GM23338 (cell line): ENCODE data around the gene TSPAN7. TPM values are rescaled to one million over a fixed set of nuclear protein-coding genes. Genes with fewer than 3 reads are reported as not detected.

Source experiments
- ATAC-seq: fragments of 200-7000 bp; cut with Tn5 transposase; 3 replicates; pipeline ENCODE4 v1.9.1; 2020
- DNase-seq: peaks from one replicate; pipeline ENCODE4 v3.0.0-alpha.2; 2015; ENCODE audit warnings: low spot score
- H2AFZ ChIP-seq: fragments of 200-600 bp; sonication (generic); 2 replicates; pipeline ENCODE4 v1.8.0; 2016; ENCODE audit warnings: antibody characterized with exemption, mild to moderate bottlenecking, moderate library complexity
- H3F3A ChIP-seq: fragments of 200-600 bp; sonication (generic); replicated peaks from 2 replicates; pipeline ENCODE4 v1.8.0; 2017; ENCODE audit warnings: antibody characterized with exemption, mixed run types, low read depth
- H3K27ac ChIP-seq: fragments of 200-600 bp; sonication (generic); 2 replicates; pipeline ENCODE4 v1.6.1; 2016; ENCODE audit warnings: low read depth
- H3K27me3 ChIP-seq: fragments of 200-600 bp; sonication (generic); 2 replicates; pipeline ENCODE4 v1.8.0; 2016; ENCODE audit warnings: mild to moderate bottlenecking, mixed run types, moderate library complexity; ENCODE audit not compliant: insufficient read depth
- H3K36me3 ChIP-seq: fragments of 200-600 bp; sonication (generic); 2 replicates; pipeline ENCODE4 v1.8.0; 2016; ENCODE audit warnings: mild to moderate bottlenecking; ENCODE audit not compliant: insufficient read depth
- H3K4me1 ChIP-seq: fragments of 200-600 bp; sonication (generic); 2 replicates; pipeline ENCODE4 v1.8.0; 2016; ENCODE audit warnings: mild to moderate bottlenecking, moderate library complexity; ENCODE audit not compliant: insufficient read depth
- H3K4me2 ChIP-seq: fragments of 200-600 bp; sonication (generic); 2 replicates; pipeline ENCODE4 v1.7.1; 2017; ENCODE audit warnings: mixed run types
- H3K4me3 ChIP-seq: fragments of 200-600 bp; sonication (generic); 2 replicates; pipeline ENCODE4 v1.6.1; 2016; ENCODE audit warnings: mixed run types
- H3K79me2 ChIP-seq: fragments of 200-600 bp; sonication (generic); replicated peaks from 2 replicates; pipeline ENCODE4 v1.8.0; 2017; ENCODE audit warnings: mild to moderate bottlenecking; ENCODE audit not compliant: insufficient read depth
- H3K9me2 ChIP-seq: fragments of 200-600 bp; sonication (generic); 2 replicates; pipeline ENCODE4 v1.8.0; 2017; ENCODE audit not compliant: insufficient read depth
- H4K20me1 ChIP-seq: fragments of 200-600 bp; sonication (generic); replicated peaks from 2 replicates; pipeline ENCODE4 v1.8.0; 2017; ENCODE audit warnings: mild to moderate bottlenecking; ENCODE audit not compliant: insufficient read depth
- H3K27ac Mint-ChIP-seq: 2 replicates; pipeline ENCODE4 v1.8.0; 2020; ENCODE audit warnings: inconsistent platforms, mild to moderate bottlenecking, moderate library complexity, mixed read lengths
- H3K27me3 Mint-ChIP-seq: 3 replicates; pipeline ENCODE4 v1.8.0; 2022; ENCODE audit warnings: low read depth, mild to moderate bottlenecking, moderate library complexity, mixed read lengths, inconsistent platforms; ENCODE audit not compliant: insufficient read depth, poor library complexity
- H3K36me3 Mint-ChIP-seq: 3 replicates; pipeline ENCODE4 v1.8.0; 2021; ENCODE audit warnings: low read depth, mild to moderate bottlenecking, inconsistent platforms, moderate library complexity, mixed read lengths
- H3K4me1 Mint-ChIP-seq: 3 replicates; pipeline ENCODE4 v1.8.0; 2020; ENCODE audit warnings: mild to moderate bottlenecking, inconsistent platforms, mixed read lengths
- H3K4me3 Mint-ChIP-seq: 3 replicates; pipeline ENCODE4 v1.8.0; 2021; ENCODE audit warnings: moderate library complexity, mild to moderate bottlenecking, inconsistent platforms, mixed read lengths
- H3K9me3 Mint-ChIP-seq: 3 replicates; pipeline ENCODE4 v1.8.0; 2020; ENCODE audit warnings: moderate library complexity, mild to moderate bottlenecking, inconsistent platforms, mixed read lengths
- CREB1 ChIP-seq: fragments of 250-450 bp; sonication (Bioruptor Pico); IDR thresholded peaks from 2 replicates; pipeline ENCODE4 v1.5.0; 2020; ENCODE audit warnings: low read depth, mild to moderate bottlenecking, moderate library complexity
- CTCF ChIP-seq, 2 experiments: fragments of 200-600 bp in 1 of 2; sonication (generic) in 1 of 2; conservative IDR thresholded peaks; 2 replicates each; pipeline versions ENCODE4 v1.5.1 to v1.6.1; 2016 to 2017; ENCODE audit warnings: antibody characterized with exemption in 2 of 2, low read depth in 2 of 2, mild to moderate bottlenecking in 2 of 2, moderate library complexity in 1 of 2
- ETS1 ChIP-seq: IDR thresholded peaks from 2 replicates; pipeline ENCODE4 v1.6.1; 2016; ENCODE audit warnings: antibody characterized with exemption
- EZH2 ChIP-seq: fragments of 200-600 bp; sonication (generic); IDR thresholded peaks from one replicate; pipeline ENCODE4 v1.8.0; 2017; ENCODE audit warnings: antibody characterized with exemption, mild to moderate bottlenecking, low read depth; ENCODE audit not compliant: unreplicated experiment
- EZH2phosphoT487 ChIP-seq: fragments of 200-600 bp; sonication (generic); IDR thresholded peaks from one replicate; pipeline ENCODE4 v1.8.1; 2018; ENCODE audit warnings: antibody characterized with exemption; ENCODE audit not compliant: unreplicated experiment
- JUNB ChIP-seq: IDR thresholded peaks from one replicate; pipeline ENCODE4 v1.6.1; 2016; ENCODE audit warnings: antibody characterized with exemption; ENCODE audit not compliant: unreplicated experiment
- NANOG ChIP-seq: IDR thresholded peaks from 2 replicates; pipeline ENCODE4 v1.6.1; 2016; ENCODE audit warnings: antibody characterized with exemption, borderline replicate concordance
- POLR2AphosphoS5 ChIP-seq: IDR thresholded peaks from 2 replicates; pipeline ENCODE4 v1.6.1; 2016; ENCODE audit warnings: antibody characterized with exemption, low read depth
- REST ChIP-seq: IDR thresholded peaks from one replicate; pipeline ENCODE4 v1.6.1; 2018; ENCODE audit warnings: antibody characterized with exemption; ENCODE audit not compliant: unreplicated experiment
- STAT1 ChIP-seq: IDR thresholded peaks from one replicate; pipeline ENCODE4 v1.6.1; 2016; ENCODE audit warnings: antibody characterized with exemption; ENCODE audit not compliant: unreplicated experiment
- ZNF114 ChIP-seq: fragments of 250-450 bp; sonication (Bioruptor Pico); IDR thresholded peaks from 2 replicates; pipeline ENCODE4 v1.5.0; 2020; ENCODE audit warnings: mild to moderate bottlenecking, moderate library complexity
- ZNF331 ChIP-seq: fragments of 250-450 bp; sonication (Bioruptor Pico); IDR thresholded peaks from 2 replicates; pipeline ENCODE4 v1.5.0; 2020; ENCODE audit warnings: low read depth, mild to moderate bottlenecking, moderate library complexity
- ZNF462 ChIP-seq: fragments of 250-450 bp; sonication (Bioruptor Pico); IDR thresholded peaks from 2 replicates; pipeline ENCODE4 v1.5.0; 2020; ENCODE audit warnings: mild to moderate bottlenecking, moderate library complexity
- polyA plus RNA-seq: library from polyadenylated mRNA; unstranded; fragments of >200 nt; fragmentation: Nextera tagmentation; extraction: Ambion mirVana; gene quantifications from 2 replicates; pipeline ENCODE4 v1.2.1, GENCODE V29; 2016
- total RNA-seq: library from RNA; depleted of rRNA; stranded (reverse); fragments of >200 nt; shearing (Covaris generic); gene quantifications from 2 replicates; pipeline ENCODE4 v1.2.3, GENCODE V29; 2014

Gene TSPAN7
- total and polyA plus RNA-seq, 2 experiments from 2014 or later: 7.2 to 11.5 TPM

GRCh38 chrX:38632516-38632915 lies 71.2 kb downstream of the TSPAN7 start:
- H3K36me3 ChIP-seq: no peaks in the 10 kb centered on the region
- no peaks in the 10 kb centered on the region for H3F3A ChIP-seq
- H4K20me1 ChIP-seq: no peaks in the 10 kb centered on the region
- Mint-ChIP-seq H3K27ac (no peak overlapping the region), H3K9me3 (no peaks in the 10 kb centered on the region), H3K27me3 (no peaks in the 10 kb centered on the region), H3K4me3 (no peak overlapping the region), H3K4me1 (peaks cover 8% of the 10 kb centered on the region; the same call in 2 of the 3 replicates), H3K36me3 (no peaks in the 10 kb centered on the region)
- H3K4me2 ChIP-seq: no peak overlapping the region
- no peak overlapping the region for H2AFZ ChIP-seq
- no peak overlapping the region for H3K27ac ChIP-seq
- no peaks in the 10 kb centered on the region for H3K79me2 ChIP-seq
- TF ChIP-seq ZNF114 (CRISPR knock-in tag) (no peak), CTCF (conservative IDR thresholded peaks at IDR 0.05; ENCODE audit: low read depth in 2 of 2) (no peak), JUNB (no peak), ZNF462 (CRISPR knock-in tag) (no peak), ETS1 (no peak), STAT1 (no peak), EZH2 (no peak), CREB1 (CRISPR knock-in tag) (no peak), NANOG (no peak), REST (no peak), EZH2phosphoT487 (no peak), ZNF331 (CRISPR knock-in tag) (no peak), POLR2AphosphoS5 (no peak)
- no peak overlapping the region for H3K4me3 ChIP-seq
- no peaks in the 10 kb centered on the region for H3K4me1 ChIP-seq
- ATAC-seq (no peak), DNase-seq (no peak)
- H3K9me2 ChIP-seq: no peaks in the 10 kb centered on the region
- H3K27me3 ChIP-seq: no peaks in the 10 kb centered on the region
